Measurements from ENCODE around the gene KCNN3.
"Not testable (repeated sequence)": the region's sequence is repeated elsewhere in the genome, so short reads cannot be mapped to it uniquely, and the experiment has no call there.

KCNN3 gene

DNA sequence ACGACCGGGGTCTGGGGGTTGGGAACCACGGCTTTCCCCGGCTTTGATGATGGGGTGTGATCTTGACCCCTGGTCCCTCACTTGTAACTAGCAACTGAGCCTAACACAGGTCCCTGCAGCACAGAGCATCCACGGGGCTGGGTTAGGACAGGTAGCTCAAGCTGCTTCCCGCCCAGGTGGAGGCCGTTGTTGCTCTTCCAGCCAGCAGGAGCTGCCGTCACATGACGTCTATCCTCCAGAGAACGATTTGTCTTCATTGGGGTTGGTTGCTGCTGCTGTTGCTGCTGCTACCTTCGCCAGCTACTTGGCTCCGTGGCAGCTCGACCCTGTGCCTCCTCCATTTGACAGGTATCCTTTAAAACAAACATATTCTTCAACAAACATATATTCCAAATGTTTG lies 187.8 kb downstream of the KCNN3 start:
- Histone ChIP-seq H3K27me3 (peaks cover 13% of the 10 kb centered on the region), H3K36me3 (no peaks in the 10 kb centered on the region), H3K27ac (no peak overlapping the region), H3K4me1 (ENCODE audit: control insufficient read depth in 1 of 2, insufficient read depth in 1 of 2, low read depth in 1 of 2, low read length in 1 of 2) (no peaks in the 10 kb centered on the region), H3K4me3 (ENCODE audit: low read depth in 1 of 2, low read length in 1 of 2) (no peak overlapping the region), H3K9me3 (no peaks in the 10 kb centered on the region)
- TF ChIP-seq, protein P1, sequence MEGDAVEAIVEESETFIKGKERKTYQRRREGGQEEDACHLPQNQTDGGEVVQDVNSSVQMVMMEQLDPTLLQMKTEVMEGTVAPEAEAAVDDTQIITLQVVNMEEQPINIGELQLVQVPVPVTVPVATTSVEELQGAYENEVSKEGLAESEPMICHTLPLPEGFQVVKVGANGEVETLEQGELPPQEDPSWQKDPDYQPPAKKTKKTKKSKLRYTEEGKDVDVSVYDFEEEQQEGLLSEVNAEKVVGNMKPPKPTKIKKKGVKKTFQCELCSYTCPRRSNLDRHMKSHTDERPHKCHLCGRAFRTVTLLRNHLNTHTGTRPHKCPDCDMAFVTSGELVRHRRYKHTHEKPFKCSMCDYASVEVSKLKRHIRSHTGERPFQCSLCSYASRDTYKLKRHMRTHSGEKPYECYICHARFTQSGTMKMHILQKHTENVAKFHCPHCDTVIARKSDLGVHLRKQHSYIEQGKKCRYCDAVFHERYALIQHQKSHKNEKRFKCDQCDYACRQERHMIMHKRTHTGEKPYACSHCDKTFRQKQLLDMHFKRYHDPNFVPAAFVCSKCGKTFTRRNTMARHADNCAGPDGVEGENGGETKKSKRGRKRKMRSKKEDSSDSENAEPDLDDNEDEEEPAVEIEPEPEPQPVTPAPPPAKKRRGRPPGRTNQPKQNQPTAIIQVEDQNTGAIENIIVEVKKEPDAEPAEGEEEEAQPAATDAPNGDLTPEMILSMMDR (IDR thresholded peaks at IDR 0.05): no peak

DNA sequence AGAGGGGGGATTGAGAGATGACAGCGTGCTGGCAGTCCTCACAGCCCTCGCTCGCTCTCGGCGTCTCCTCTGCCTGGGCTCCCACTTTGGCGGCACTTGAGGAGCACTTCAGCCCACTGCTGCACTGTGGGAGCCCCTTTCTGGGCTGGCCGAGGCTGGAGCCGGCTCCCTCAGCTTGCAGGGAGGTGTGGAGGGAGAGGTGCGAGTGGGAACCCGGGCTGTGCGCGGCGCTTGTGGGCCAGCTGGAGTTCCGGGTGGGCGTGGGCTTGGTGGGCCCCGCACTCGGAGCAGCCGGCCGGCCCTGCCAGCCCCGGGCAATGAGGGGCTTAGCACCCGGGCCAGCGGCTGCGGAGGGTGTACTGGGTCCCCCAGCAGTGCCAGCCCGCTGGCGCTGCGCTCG lies 192.2 kb downstream of the KCNN3 start:
- not testable (repeated sequence) for H3K27ac ChIP-seq; H3K27me3 ChIP-seq; H3K36me3 ChIP-seq; H3K4me3 ChIP-seq (ENCODE audit: low read depth in 1 of 2, low read length in 1 of 2); H3K9me3 ChIP-seq; H3K4me1 ChIP-seq (ENCODE audit: control insufficient read depth in 1 of 2, insufficient read depth in 1 of 2, low read depth in 1 of 2, low read length in 1 of 2)

DNA sequence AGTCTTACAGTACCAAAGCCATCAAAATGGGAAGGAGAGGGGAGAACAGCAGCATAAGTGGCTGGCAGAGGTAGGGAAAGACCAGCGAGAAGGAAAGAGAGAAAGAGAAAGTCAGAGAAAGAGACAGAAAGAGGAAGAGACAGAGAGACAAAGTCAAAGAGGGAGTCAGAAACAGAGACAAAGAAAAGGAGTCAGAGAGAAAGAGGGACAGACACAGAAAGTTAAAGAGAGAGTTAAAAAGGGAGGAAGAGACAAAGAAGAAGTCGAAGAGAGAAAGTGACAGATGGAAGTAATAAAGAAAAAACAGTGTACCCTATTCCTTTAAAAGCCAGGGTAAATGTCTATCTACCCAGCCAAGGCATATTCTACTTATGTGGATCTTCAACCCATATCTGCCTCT lies 193.2 kb downstream of the KCNN3 start:
- not testable (repeated sequence) for H3K27ac ChIP-seq; H3K4me3 ChIP-seq (ENCODE audit: low read depth in 1 of 2, low read length in 1 of 2); H3K4me1 ChIP-seq (ENCODE audit: control insufficient read depth in 1 of 2, insufficient read depth in 1 of 2, low read depth in 1 of 2, low read length in 1 of 2); H3K36me3 ChIP-seq; H3K9me3 ChIP-seq; H3K27me3 ChIP-seq

DNA sequence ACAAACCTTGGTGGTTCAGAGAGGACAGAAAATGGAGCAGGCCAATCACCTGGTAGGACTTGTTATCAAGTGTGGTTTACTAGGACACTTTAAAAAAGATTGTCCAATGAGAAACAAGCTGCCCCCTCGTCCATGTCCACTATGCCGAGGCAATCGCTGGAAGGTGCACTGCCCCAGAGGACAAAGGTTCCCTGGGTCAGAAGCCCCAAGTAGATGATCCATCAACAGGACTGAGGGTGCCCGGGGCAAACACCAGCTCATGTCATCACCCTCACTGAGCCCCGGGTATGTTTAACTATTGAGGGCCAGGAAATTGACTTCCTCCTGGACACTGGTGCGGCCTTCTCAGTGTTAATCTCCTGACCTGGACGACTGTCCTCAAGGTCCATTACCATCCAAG lies 195.6 kb downstream of the KCNN3 start:
- not testable (repeated sequence) for H3K9me3 ChIP-seq; H3K4me1 ChIP-seq (ENCODE audit: control insufficient read depth in 1 of 2, insufficient read depth in 1 of 2, low read depth in 1 of 2, low read length in 1 of 2); H3K27me3 ChIP-seq; H3K4me3 ChIP-seq (ENCODE audit: low read depth in 1 of 2, low read length in 1 of 2); H3K27ac ChIP-seq; H3K36me3 ChIP-seq

DNA sequence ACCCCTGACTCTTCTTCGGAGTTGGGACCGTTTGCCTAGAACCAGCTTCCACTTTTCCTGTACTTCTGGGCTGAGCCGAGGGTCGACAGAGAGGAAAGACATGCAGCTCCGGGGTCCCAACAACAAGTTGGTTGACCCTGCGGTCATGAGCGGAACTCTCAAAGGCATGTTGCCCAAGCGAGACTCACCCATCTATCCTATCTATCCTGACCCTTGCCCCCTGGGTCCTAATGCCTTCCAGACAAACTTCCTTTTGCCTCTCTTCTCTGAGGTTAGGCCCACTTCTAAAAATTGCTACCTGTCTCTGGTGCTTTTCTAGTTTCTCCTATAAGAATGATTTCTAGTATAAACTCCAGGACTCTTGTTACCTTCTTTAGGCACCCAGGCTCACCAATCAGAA lies 197.8 kb downstream of the KCNN3 start:
- not testable (repeated sequence) for H3K27me3 ChIP-seq; H3K36me3 ChIP-seq; H3K4me3 ChIP-seq (ENCODE audit: low read depth in 1 of 2, low read length in 1 of 2); H3K4me1 ChIP-seq (ENCODE audit: control insufficient read depth in 1 of 2, insufficient read depth in 1 of 2, low read depth in 1 of 2, low read length in 1 of 2); H3K27ac ChIP-seq; H3K9me3 ChIP-seq

DNA sequence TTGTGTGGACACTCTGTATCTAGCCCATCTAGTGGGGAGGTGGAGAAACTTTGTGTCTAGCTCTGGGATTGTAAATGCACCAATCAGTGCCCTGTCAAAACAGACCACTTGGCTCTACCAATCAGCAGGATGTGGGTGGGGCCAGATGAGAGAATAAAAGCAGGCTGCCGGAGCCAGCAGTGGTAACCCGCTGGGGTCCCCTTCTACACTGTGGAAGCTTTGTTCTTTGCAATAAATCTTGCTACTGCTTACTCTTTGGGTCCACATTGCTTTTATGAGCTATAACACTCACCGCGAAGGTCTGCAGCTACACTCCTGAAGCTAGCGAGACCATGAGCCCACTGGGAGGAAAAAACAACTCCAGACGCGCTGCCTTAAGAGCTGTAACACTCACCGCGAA lies 198.7 kb downstream of the KCNN3 start:
- not testable (repeated sequence) for H3K4me3 ChIP-seq (ENCODE audit: low read depth in 1 of 2, low read length in 1 of 2); H3K27me3 ChIP-seq; H3K27ac ChIP-seq; H3K36me3 ChIP-seq; H3K9me3 ChIP-seq; H3K4me1 ChIP-seq (ENCODE audit: control insufficient read depth in 1 of 2, insufficient read depth in 1 of 2, low read depth in 1 of 2, low read length in 1 of 2)

DNA sequence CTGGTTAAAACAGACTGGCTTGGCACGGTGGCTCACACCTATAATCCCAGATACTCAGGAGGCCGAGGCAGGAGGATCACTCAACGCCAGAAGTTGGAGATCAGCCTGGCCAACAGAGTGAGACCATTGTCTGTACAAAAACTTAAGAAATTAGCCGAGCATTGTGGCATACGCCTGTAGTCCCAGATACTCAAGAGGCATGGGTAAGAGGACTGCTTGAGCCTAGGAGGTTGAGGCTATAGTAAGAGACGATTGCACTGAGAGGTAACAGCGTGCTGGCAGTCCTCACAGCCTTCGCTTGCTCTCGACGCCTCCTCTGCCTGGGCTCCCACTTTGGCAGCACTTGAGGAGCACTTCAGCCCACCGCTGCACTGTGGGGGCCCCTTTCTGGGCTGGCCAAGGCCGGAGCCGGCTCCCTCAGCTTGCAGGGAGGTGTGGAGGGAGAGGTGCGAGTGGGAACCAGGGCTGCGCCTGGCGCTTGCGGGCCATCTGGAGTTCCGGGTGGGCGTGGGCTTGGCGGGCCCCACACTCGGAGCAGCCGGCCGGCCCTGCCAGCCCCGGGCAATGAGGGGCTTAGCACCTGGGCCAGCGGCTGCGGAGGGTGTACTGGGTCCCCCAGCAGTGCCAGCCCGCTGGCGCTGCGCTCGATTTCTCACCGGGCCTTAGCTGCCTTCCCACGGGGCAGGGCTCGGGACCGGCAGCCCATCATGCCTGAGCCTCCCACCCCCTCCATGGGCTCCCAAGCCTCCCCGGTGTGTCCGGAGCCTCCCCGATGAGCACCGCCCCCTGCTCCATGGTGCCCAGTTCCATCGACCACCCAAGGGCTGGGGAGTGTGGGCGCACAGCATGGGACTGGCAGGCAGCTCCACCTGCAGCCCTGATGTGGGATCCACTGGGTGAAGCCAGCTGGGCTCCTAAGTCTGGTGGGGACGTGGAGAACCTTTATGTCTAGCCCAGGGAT lies 199.5 kb downstream of the KCNN3 start:
- H3K4me1 ChIP-seq (ENCODE audit: control insufficient read depth in 1 of 2, insufficient read depth in 1 of 2, low read depth in 1 of 2, low read length in 1 of 2); H3K27me3 ChIP-seq; H3K9me3 ChIP-seq; H3K36me3 ChIP-seq; H3K4me3 ChIP-seq (ENCODE audit: low read depth in 1 of 2, low read length in 1 of 2); H3K27ac ChIP-seq: not testable (repeated sequence)

DNA sequence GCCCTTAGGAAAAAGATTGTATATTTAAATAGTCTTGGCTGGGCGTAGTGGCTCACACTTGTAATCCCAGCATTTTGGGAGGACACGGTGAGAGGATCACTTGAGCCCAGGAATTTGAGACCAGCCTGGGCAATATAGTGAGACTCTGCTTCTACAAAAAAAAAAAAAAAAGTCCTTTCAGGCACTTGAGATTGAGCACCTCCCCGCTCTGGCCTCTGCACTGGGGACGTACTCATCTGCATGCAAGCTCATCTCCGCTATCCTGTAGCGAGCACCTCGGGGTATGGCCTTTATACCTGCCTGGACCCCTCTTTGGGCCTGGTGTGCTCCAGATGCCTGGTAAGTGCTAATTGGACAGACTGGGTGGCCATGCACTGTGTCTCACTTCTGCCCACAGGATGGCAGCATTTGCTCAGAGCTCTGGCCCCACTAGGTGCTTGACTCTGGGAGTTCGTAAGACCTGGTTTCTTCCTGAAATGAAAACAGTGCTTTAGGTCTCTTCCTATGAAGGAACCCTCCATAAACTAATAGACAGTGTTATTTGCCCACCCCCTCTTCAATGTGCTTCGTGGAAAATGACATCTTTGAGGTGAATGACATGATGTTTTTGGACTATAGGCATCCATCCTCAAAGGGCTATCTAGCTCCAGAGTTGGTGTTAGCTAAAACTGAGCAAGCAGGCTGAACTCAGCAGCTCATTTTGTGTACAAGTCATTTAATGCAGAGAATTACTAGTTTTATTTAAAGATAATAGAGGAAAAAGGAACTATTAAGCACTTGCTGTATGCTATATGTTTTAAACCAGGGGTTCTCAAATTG lies 200.4 kb downstream of the KCNN3 start:
- H3K27me3 ChIP-seq: no peaks in the 10 kb centered on the region
- H3K4me3 ChIP-seq (ENCODE audit: low read depth in 1 of 2, low read length in 1 of 2): no peak overlapping the region
- peaks cover 0 to 6% of the 10 kb centered on the region in 2 experiments for H3K4me1 ChIP-seq (ENCODE audit: control insufficient read depth in 1 of 2, insufficient read depth in 1 of 2, low read depth in 1 of 2, low read length in 1 of 2)
- H3K27ac ChIP-seq: peak overlapping the region; percentile 25
- H3K9me3 ChIP-seq: no peaks in the 10 kb centered on the region
- H3K36me3 ChIP-seq: no peaks in the 10 kb centered on the region
- TF ChIP-seq, protein P1 (IDR thresholded peaks at IDR 0.05): peak; percentile 69
